Testis (tissue), 3 donors: ENCODE measurements around the gene UNC5CL. TPM values are rescaled to one million over a fixed set of nuclear protein-coding genes. Genes with fewer than 3 reads are reported as not detected.
"Not testable (repeated sequence)": the region's sequence is repeated elsewhere in the genome, so short reads cannot be mapped to it uniquely, and the experiment has no call there.

Experiments used
- DNase-seq: peaks from one replicate; pipeline ENCODE4 v3.0.0-alpha.2; 2019
- H3K27ac ChIP-seq, 2 donors: fragments of 200-600 bp; sonication (generic); one replicate each; pipeline ENCODE4 v1.5.1; 2019
- H3K27me3 ChIP-seq: fragments of 200-600 bp; sonication (generic); one replicate; pipeline ENCODE4 v1.5.1; 2019
- H3K36me3 ChIP-seq: fragments of 200-600 bp; sonication (generic); one replicate; pipeline ENCODE4 v1.5.1; 2017; ENCODE audit warnings: low read depth; ENCODE audit errors: missing control alignments
- H3K4me1 ChIP-seq: fragments of 200-600 bp; sonication (generic); one replicate; pipeline ENCODE4 v1.5.1; 2019
- H3K4me3 ChIP-seq, 2 donors: fragments of 200-600 bp; sonication (generic); one replicate each; pipeline ENCODE4 v1.5.1; 2017 to 2019
- H3K9me3 ChIP-seq: fragments of 200-600 bp; sonication (generic); one replicate; pipeline ENCODE4 v1.5.1; 2017
- POLR2A ChIP-seq: fragments of 450-650 bp; IDR thresholded peaks from one replicate; pipeline ENCODE4 v1.6.1; 2017; ENCODE audit warnings: antibody characterized with exemption, mild to moderate bottlenecking, moderate library complexity
- WGBS, 2 donors: methylation state at CpG; one replicate each; pipeline ENCODE4 v1.1.5; 2018; 5-methylcytosine and 5-hydroxymethylcytosine counted together
- intact Hi-C: fragments of 100-400 bp; cut with DNase I; formaldehyde crosslinking; loops from one replicate; pipeline ENCODE4 v1.15.1; 2023; ENCODE audit warnings: low total_unique reads
- polyA plus RNA-seq: library from polyadenylated mRNA; stranded (reverse); fragments of 350-450 nt; fragmentation: Illumina TruSeq; extraction: RNeasy Lipid Tissue Mini Kit (QIAGEN cat#74804); gene quantifications from one replicate; pipeline ENCODE4 v1.2.3, GENCODE V29; 2014; ENCODE audit warnings: low read depth, low replicate concordance; ENCODE audit not compliant: insufficient read depth
- total RNA-seq, 2 donors: library from RNA; depleted of rRNA; stranded (reverse); fragments of >200 nt; gene quantifications; one replicate each; pipeline ENCODE4 v1.2.3, GENCODE V29; 2016
- TF ChIP-seq, protein P1 (sequence below), 3 experiments: fragments of 450-650 bp in 2 of 3; fragments of 200-600 bp in 1 of 3; sonication (generic) in 1 of 3; IDR thresholded peaks; one replicate each; pipeline ENCODE4 v1.5.1; 2016 to 2019; ENCODE audit warnings: antibody characterized with exemption in 3 of 3, mild to moderate bottlenecking in 2 of 3, moderate library complexity in 1 of 3

Gene UNC5CL
- total and polyA plus RNA-seq, 3 donors from 2014 or later: 2.0 to 3.2 (median 3.1) TPM

DNA sequence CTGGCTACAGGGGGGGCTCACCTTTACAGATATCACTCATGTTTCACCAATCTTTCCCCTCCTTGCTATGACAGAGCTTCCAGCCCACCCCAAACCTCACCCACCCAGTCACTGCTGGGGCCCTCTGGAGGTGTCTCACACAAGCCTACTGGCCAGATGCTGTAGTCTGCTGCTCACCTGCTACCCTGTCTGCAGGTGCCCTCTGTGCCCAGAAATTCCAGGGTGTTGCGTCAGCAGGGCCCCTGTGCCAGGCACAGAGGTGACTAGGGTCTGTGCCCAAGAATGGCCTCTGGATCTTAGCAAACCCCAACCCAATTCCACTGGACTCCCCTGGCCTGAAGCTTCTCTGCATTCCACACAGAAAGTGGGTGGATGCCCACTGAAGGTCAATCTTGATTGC is 21.4 kb downstream of the UNC5CL start:
- DNase-seq: no peak
- Histone ChIP-seq H3K4me1 (no peaks in the 10 kb centered on the region), H3K9me3 (no peaks in the 10 kb centered on the region), H3K4me3 (no peak overlapping the region), H3K27ac (no peak overlapping the region), H3K36me3 (no peaks in the 10 kb centered on the region), H3K27me3 (no peaks in the 10 kb centered on the region)
- TF ChIP-seq POLR2A: no peak
- TF ChIP-seq, protein P1, sequence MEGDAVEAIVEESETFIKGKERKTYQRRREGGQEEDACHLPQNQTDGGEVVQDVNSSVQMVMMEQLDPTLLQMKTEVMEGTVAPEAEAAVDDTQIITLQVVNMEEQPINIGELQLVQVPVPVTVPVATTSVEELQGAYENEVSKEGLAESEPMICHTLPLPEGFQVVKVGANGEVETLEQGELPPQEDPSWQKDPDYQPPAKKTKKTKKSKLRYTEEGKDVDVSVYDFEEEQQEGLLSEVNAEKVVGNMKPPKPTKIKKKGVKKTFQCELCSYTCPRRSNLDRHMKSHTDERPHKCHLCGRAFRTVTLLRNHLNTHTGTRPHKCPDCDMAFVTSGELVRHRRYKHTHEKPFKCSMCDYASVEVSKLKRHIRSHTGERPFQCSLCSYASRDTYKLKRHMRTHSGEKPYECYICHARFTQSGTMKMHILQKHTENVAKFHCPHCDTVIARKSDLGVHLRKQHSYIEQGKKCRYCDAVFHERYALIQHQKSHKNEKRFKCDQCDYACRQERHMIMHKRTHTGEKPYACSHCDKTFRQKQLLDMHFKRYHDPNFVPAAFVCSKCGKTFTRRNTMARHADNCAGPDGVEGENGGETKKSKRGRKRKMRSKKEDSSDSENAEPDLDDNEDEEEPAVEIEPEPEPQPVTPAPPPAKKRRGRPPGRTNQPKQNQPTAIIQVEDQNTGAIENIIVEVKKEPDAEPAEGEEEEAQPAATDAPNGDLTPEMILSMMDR (IDR thresholded peaks at IDR 0.05): no peak
- intact Hi-C loops: no loop called here
- WGBS, 2 donors: 100% methylated on average over 1 of the region's 1 CpG

DNA sequence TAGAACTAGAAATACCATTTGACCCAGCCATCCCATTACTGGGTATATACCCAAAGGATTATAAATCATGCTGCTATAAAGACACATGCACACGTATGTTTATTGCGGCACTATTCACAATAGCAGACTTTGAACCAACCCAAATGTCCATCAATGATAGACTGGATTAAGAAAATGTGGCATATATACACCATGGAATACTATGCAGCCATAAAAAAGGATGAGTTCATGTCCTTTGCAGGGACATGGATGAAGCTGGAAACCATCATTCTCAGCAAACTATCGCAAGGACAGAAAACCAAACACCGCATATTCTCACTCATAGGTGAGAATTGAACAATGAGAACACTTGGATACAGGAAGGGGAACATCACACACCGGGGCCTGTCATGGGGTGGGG is 23.2 kb downstream of the UNC5CL start:
- 96 to 97% methylated on average over 5 of the region's 5 CpGs for WGBS, 2 donors

DNA sequence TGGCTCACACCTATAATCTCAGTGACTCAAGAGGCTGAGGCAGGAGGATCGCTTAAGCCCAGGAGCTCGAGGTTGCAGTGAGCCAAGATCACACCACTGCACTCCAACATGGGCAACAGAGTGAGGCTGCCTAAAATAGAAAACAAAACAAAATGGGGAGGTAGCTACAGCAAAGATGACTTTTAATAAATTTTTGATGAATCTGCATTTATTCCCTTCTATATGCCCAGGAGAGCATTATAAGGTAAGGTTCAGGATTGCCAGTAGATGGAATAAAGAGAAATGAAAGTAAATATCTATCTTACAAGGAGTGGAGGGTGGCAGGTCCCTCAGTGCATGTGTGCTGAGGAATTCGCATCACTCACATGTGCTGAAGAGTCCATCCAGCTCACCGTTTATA is 24.2 kb downstream of the UNC5CL start:
- H3K9me3 ChIP-seq: no peaks in the 10 kb centered on the region
- no peaks in the 10 kb centered on the region for H3K4me1 ChIP-seq
- WGBS, 2 donors: 93 to 96% methylated on average over 4 of the region's 4 CpGs
- no peak for TF ChIP-seq POLR2A
- TF ChIP-seq, protein P1 (IDR thresholded peaks at IDR 0.05): no peak
- DNase-seq: no peak
- H3K27ac ChIP-seq: no peak overlapping the region
- no peaks in the 10 kb centered on the region for H3K27me3 ChIP-seq
- intact Hi-C loops: no loop called here
- H3K36me3 ChIP-seq: no peaks in the 10 kb centered on the region
- no peak overlapping the region for H3K4me3 ChIP-seq

More for the DNA sequence above, 23.2 kb downstream of the UNC5CL start:
- H3K4me3 ChIP-seq, H3K9me3 ChIP-seq, intact Hi-C loops, H3K27me3 ChIP-seq, H3K27ac ChIP-seq, H3K4me1 ChIP-seq, DNase-seq, H3K36me3 ChIP-seq: not testable (repeated sequence)

DNA sequence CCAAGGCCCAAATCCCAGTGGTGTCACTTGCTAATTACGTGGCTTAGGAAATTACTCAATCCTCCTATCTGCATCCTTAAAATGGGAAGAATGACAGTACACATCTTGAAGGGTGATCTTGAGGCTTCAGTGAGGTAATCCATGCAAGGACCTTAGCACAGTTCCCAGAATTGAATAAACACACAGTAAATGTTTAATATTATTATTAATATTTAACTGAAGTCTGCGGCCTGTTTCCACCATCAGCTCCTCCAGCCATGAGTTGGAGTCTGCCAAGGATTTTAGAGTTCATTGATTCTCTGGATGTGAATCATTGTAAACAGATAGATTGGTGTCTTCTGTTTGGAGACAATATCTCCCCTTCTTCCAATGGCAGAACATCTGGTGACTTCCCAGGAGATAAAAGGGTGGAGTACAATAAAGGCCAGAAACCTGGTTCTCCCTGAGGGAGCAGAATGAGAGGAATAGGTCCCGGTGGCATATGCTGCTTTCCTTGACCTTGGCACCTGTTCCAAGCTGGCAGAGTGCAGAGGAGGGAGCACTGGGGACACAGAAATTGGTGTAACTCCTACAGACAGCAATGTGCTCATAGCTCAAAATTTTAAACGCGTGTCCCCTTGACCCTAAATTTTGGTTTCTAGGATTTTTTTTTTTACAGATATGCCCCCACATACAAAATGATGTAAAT is 25.4 kb downstream of the UNC5CL start:
- WGBS, 2 donors: 84 to 91% methylated on average over 5 of the region's 5 CpGs
- intact Hi-C loops: no loop called here
- no peaks in the 10 kb centered on the region for H3K27me3 ChIP-seq
- no peak for DNase-seq
- H3K36me3 ChIP-seq: no peaks in the 10 kb centered on the region
- TF ChIP-seq POLR2A: no peak
- TF ChIP-seq, protein P1 (IDR thresholded peaks at IDR 0.05): no peak
- no peak overlapping the region for H3K4me3 ChIP-seq
- no peaks in the 10 kb centered on the region for H3K4me1 ChIP-seq
- no peak overlapping the region for H3K27ac ChIP-seq
- no peaks in the 10 kb centered on the region for H3K9me3 ChIP-seq

DNA sequence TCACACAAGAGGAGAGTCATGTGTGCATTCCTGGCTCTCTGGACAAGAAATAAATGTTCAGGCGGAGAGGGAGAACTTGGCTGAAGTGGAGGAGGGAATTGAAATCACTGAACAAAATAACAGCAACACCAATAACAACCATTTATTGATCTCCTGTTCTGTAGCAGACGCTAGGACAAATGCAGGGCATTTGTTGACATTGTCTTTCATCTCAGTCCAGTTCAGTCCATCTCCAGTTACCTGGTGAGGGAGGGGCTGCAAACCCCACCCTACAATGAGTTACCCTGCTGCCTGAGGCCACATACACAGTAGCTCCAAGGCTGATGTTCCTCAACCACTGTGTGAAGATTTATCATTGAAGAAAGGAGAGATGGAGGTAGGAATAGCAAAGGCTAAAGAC is 27.3 kb downstream of the UNC5CL start:
- 71 to 82% methylated on average over 2 of the region's 2 CpGs for WGBS, 2 donors
- Histone ChIP-seq H3K27ac (no peak overlapping the region), H3K9me3 (no peaks in the 10 kb centered on the region), H3K4me3 (no peak overlapping the region), H3K4me1 (no peaks in the 10 kb centered on the region), H3K27me3 (no peaks in the 10 kb centered on the region), H3K36me3 (no peaks in the 10 kb centered on the region)
- TF ChIP-seq, protein P1 (IDR thresholded peaks at IDR 0.05): no peak
- no peak for TF ChIP-seq POLR2A
- intact Hi-C loops: no loop called here
- no peak for DNase-seq
